K562 (cell line): Measurements from ENCODE around the gene CCDC85B. TPM values are rescaled to one million over a fixed set of nuclear protein-coding genes. Genes with fewer than 3 reads are reported as not detected.

ENCODE experiments used
- BCLAF1 ChIP-seq, 2 experiments: fragments of 450-650 bp in 1 of 2; IDR thresholded peaks; 2 replicates each; pipeline ENCODE4 v1.6.1; 2011 to 2017; ENCODE audit warnings: low read depth in 2 of 2, antibody characterized with exemption in 1 of 2, borderline replicate concordance in 1 of 2, low read length in 1 of 2, mild to moderate bottlenecking in 1 of 2, mixed read lengths in 1 of 2; ENCODE audit not compliant: control insufficient read depth in 1 of 2
- CHD1 ChIP-seq: fragments of 200-600 bp; sonication (generic); IDR thresholded peaks from one replicate; pipeline ENCODE4 v1.6.1; 2012; ENCODE audit warnings: mild to moderate bottlenecking, moderate library complexity, low read length, inconsistent platforms
- EGR1 ChIP-seq: fragments of 450-650 bp; conservative IDR thresholded peaks from 2 replicates; pipeline ENCODE4 v1.6.1; 2017; ENCODE audit warnings: mild to moderate bottlenecking
- ETV6 ChIP-seq, 3 experiments: fragments of 150-350 bp in 1 of 3; sonication (generic) in 1 of 3; formaldehyde crosslinking in 1 of 3; IDR thresholded peaks; 2 replicates each; pipeline versions ENCODE4 v1.6.1 to v1.8.0; 2014 to 2022; ENCODE audit warnings: borderline replicate concordance in 2 of 3, low read depth in 2 of 3, antibody characterized with exemption in 1 of 3, low read length in 1 of 3, mild to moderate bottlenecking in 1 of 3, missing genetic modification reagents in 1 of 3
- FOXJ2 ChIP-seq: fragments of 200-800 bp; sonication (Bioruptor generic); IDR thresholded peaks from 2 replicates; pipeline ENCODE4 v1.6.1; 2016; ENCODE audit warnings: missing genetic modification characterization, missing compliant biosample characterization
- KDM4B ChIP-seq, 2 experiments: fragments of 450-650 bp in 1 of 2; sonication (generic) in 1 of 2; IDR thresholded peaks; 2 replicates each; pipeline ENCODE4 v1.6.1; 2016 to 2017; ENCODE audit warnings: borderline replicate concordance in 2 of 2, antibody characterized with exemption in 1 of 2, low read depth in 1 of 2, mild to moderate bottlenecking in 1 of 2
- MITF ChIP-seq: IDR thresholded peaks from 2 replicates; pipeline ENCODE4 v1.6.1; 2014; ENCODE audit warnings: antibody characterized with exemption
- MXD1 ChIP-seq: fragments of 250-450 bp; sonication (Bioruptor Pico); IDR thresholded peaks from 2 replicates; pipeline ENCODE4 v1.8.0; 2021; ENCODE audit warnings: borderline replicate concordance, mild to moderate bottlenecking, moderate library complexity; ENCODE audit not compliant: poor library complexity, severe bottlenecking
- MYC ChIP-seq, 2 experiments: fragments of 250-450 bp in 1 of 2; sonication (Bioruptor Pico) in 1 of 2; IDR thresholded peaks; 2 replicates each; pipeline versions ENCODE4 v1.5.1 to v1.6.1; 2012 to 2021; ENCODE audit warnings: low read depth in 2 of 2, borderline replicate concordance in 1 of 2, improper control_type of control experiment in 1 of 2, low read length in 1 of 2, mild to moderate bottlenecking in 1 of 2, moderate library complexity in 1 of 2
- NONO ChIP-seq, 2 experiments: fragments of 200-400 bp in 1 of 2; fragments of 450-650 bp in 1 of 2; formaldehyde crosslinking in 1 of 2; IDR thresholded peaks; 2 replicates each; pipeline ENCODE4 v1.6.1; 2017; ENCODE audit warnings: low read depth in 2 of 2, mild to moderate bottlenecking in 2 of 2, moderate library complexity in 2 of 2, low read length in 1 of 2
- NR4A1 ChIP-seq, 2 experiments: fragments of 250-450 bp in 1 of 2; fragments of 450-650 bp in 1 of 2; sonication (Bioruptor Pico) in 1 of 2; IDR thresholded peaks; 2 replicates each; pipeline versions ENCODE4 v1.4.0 to v1.6.1; 2016 to 2020; ENCODE audit warnings: mild to moderate bottlenecking in 2 of 2, missing compliant biosample characterization in 1 of 2, missing genetic modification characterization in 1 of 2, moderate library complexity in 1 of 2
- RBM17 ChIP-seq: fragments of 200-400 bp; formaldehyde crosslinking; IDR thresholded peaks from 2 replicates; pipeline ENCODE4 v1.6.1; 2017; ENCODE audit warnings: low read depth, mild to moderate bottlenecking, low read length, borderline replicate concordance
- SAFB ChIP-seq: fragments of 200-400 bp; formaldehyde crosslinking; IDR thresholded peaks from 2 replicates; pipeline ENCODE4 v1.6.1; 2017; ENCODE audit warnings: low read depth, low read length, borderline replicate concordance
- TCF7 ChIP-seq: sonication (generic); IDR thresholded peaks from 2 replicates; pipeline ENCODE4 v1.6.1; 2016; ENCODE audit warnings: antibody characterized with exemption, borderline replicate concordance
- TEAD4 ChIP-seq, 2 experiments: sonication (generic) in 1 of 2; formaldehyde crosslinking in 1 of 2; IDR thresholded peaks; 2 replicates each; pipeline versions ENCODE4 v1.6.1 to v1.8.0; 2012 to 2022; ENCODE audit warnings: borderline replicate concordance in 1 of 2, inconsistent platforms in 1 of 2, low read length in 1 of 2, mild to moderate bottlenecking in 1 of 2, missing genetic modification reagents in 1 of 2
- ZBTB17 ChIP-seq: fragments of 450-650 bp; formaldehyde crosslinking; IDR thresholded peaks from 2 replicates; pipeline ENCODE4 v1.4.0; 2020; ENCODE audit warnings: mild to moderate bottlenecking
- ZFP1 ChIP-seq: fragments of 450-650 bp; formaldehyde crosslinking; IDR thresholded peaks from 2 replicates; pipeline ENCODE4 v1.4.0; 2020; ENCODE audit warnings: mild to moderate bottlenecking, mixed read lengths
- ZNF263 ChIP-seq: sonication (generic); formaldehyde crosslinking; IDR thresholded peaks from 2 replicates; pipeline ENCODE4 v1.8.0; 2022; ENCODE audit warnings: mild to moderate bottlenecking, missing genetic modification reagents, borderline replicate concordance
- ZNF3 ChIP-seq: fragments of 250-450 bp; sonication (Bioruptor Pico); IDR thresholded peaks from 2 replicates; pipeline ENCODE4 v1.5.0; 2021; ENCODE audit warnings: mild to moderate bottlenecking, moderate library complexity
- polyA plus RNA-seq, 8 experiments: library from polyadenylated mRNA; depleted of rRNA in 4 of 8; stranded (reverse) in 5 of 8; unstranded in 3 of 8; fragments of >200 nt; fragmentation: Nextera tagmentation in 2 of 8; fragmentation: Illumina TruSeq in 1 of 8; extraction: Ambion mirVana in 2 of 8; extraction: Trizol in 1 of 8; gene quantifications; 2 replicates each; pipeline versions ENCODE4 v1.2.1 to v1.2.3, GENCODE V29; 2011 to 2014; ENCODE audit warnings: inconsistent platforms in 1 of 8, missing spikeins in 1 of 8
- total RNA-seq, 7 experiments: library from RNA; depleted of rRNA in 6 of 7; stranded (reverse); fragments of >200 nt in 6 of 7; fragmentation: Illumina TruSeq in 2 of 7; extraction: Trizol in 2 of 7; gene quantifications; 2 replicates each; pipeline versions ENCODE4 v1.2.1 to v1.2.3, GENCODE V29; 2011 to 2021; ENCODE audit warnings: low replicate concordance in 1 of 7

The CCDC85B gene
- total and polyA plus RNA-seq, 9 of the 15 experiments (the other 6 are each of a cell fraction or from before 2014, with no cell fraction given) = 0.14 to 138 (median 6.2) TPM

- TF ChIP-seq TEAD4 (IDR thresholded peaks at IDR 0.05; ENCODE audit: low read length) (no peak), TEAD4 (CRISPR knock-in tag; IDR thresholded peaks at IDR 0.05; ENCODE audit: borderline replicate concordance) (no peak), ZFP1 (CRISPR knock-in tag) (no peak), MYC (IDR thresholded peaks at IDR 0.05; ENCODE audit: low read depth, low read length) (peak; percentile 69), MYC (CRISPR knock-in tag; IDR thresholded peaks at IDR 0.05; ENCODE audit: borderline replicate concordance, low read depth) (peak; percentile 18; the same call in 1 of the 2 replicates), ZNF3 (CRISPR knock-in tag) (no peak), RBM17 (no peak), KDM4B (IDR thresholded peaks at IDR 0.05; ENCODE audit: borderline replicate concordance in 2 of 2, low read depth in 1 of 2) (0 out of 4 replicates have a peak, but pooled peaks of 1 of the 2 experiments have one; percentile 4), TCF7 (no peak), SAFB (peak; percentile 58; the same call in 1 of the 2 replicates), ZNF263 (CRISPR knock-in tag) (no peak), MXD1 (CRISPR knock-in tag) (peak; percentile 43), NONO (IDR thresholded peaks at IDR 0.05; ENCODE audit: low read depth in 2 of 2, low read length in 1 of 2) (no peak), ZBTB17 (0 out of 2 replicates have a peak, but pooled peaks have one; percentile 8), EGR1 (no peak), MITF (no peak), FOXJ2 (tag) (peak; percentile 45; the same call in 1 of the 2 replicates), NR4A1 (CRISPR knock-in tag; IDR thresholded peaks at IDR 0.05) (no peak), NR4A1 (tag; IDR thresholded peaks at IDR 0.05) (0 out of 2 replicates have a peak, but pooled peaks have one; percentile 39), BCLAF1 (IDR thresholded peaks at IDR 0.05; ENCODE audit: borderline replicate concordance in 1 of 2, control insufficient read depth in 1 of 2, low read depth in 2 of 2, low read length in 1 of 2) (0 out of 4 replicates have a peak, but pooled peaks of 1 of the 2 experiments have one; percentile 58), CHD1 (peak; percentile 93), ETV6 (IDR thresholded peaks at IDR 0.05; ENCODE audit: borderline replicate concordance in 1 of 2, low read depth in 2 of 2, low read length in 1 of 2) (no peak), ETV6 (CRISPR knock-in tag; IDR thresholded peaks at IDR 0.05; ENCODE audit: borderline replicate concordance) (0 out of 2 replicates have a peak, but pooled peaks have one; percentile 6)
Measured at GRCh38 chr11:65857500-65857852, 33.0 kb upstream of the CCDC85B start (continued).
